B cell (primary cell): ENCODE results near the gene PTPRT. TPM values are rescaled to one million over a fixed set of nuclear protein-coding genes. Genes with fewer than 3 reads are reported as not detected.

Source experiments
- ATAC-seq: fragments of 200-7000 bp; cut with Tn5 transposase; one replicate; pipeline ENCODE4 v1.10.0; 2021; ENCODE audit warnings: low read depth, mild to moderate bottlenecking, moderate number of reproducible peaks, moderate library complexity
- CTCF ChIA-PET: fragments of 350-600 bp; sonication (Branson Sonifier 250); formaldehyde crosslinking; loops from one replicate; lab custom pipeline; 2021; ENCODE audit warnings: antibody characterized with exemption, inconsistent platforms; lab: Charles Lee
- POLR2A ChIA-PET: fragments of 350-600 bp; sonication (Branson Sonifier 250); formaldehyde crosslinking; loops from one replicate; lab custom pipeline; 2021; ENCODE audit warnings: antibody characterized with exemption; lab: Charles Lee
- DNase-seq: peaks from one replicate; pipeline ENCODE4 v3.0.0; 2013
- H2AFZ ChIP-seq: 2 replicates; pipeline ENCODE4 v1.6.1; 2012; ENCODE audit warnings: mild to moderate bottlenecking, low read depth, low read length; ENCODE audit not compliant: insufficient read depth, poor library complexity, severe bottlenecking
- H3K27ac ChIP-seq, 2 donors: 1 replicate in 1 of 2; 2 replicates in 1 of 2; pipeline ENCODE4 v1.5.1; 2012 to 2013; ENCODE audit warnings: low read length in 2 of 2, mild to moderate bottlenecking in 2 of 2, moderate library complexity in 1 of 2
- H3K27me3 ChIP-seq, 4 experiments: fragments of 200-600 bp in 1 of 4; sonication (generic) in 1 of 4; replicated peaks in 1 of 4; 1 replicate in 2 of 4; 2 replicates in 2 of 4; pipeline versions ENCODE4 v1.6.1 to v1.7.0; 2013 to 2016; ENCODE audit warnings: low read length in 3 of 4, mild to moderate bottlenecking in 2 of 4, mixed read lengths in 1 of 4, moderate library complexity in 1 of 4; ENCODE audit not compliant: insufficient read depth in 4 of 4, control insufficient read depth in 3 of 4; ENCODE audit errors: control extremely low read depth in 1 of 4
- H3K36me3 ChIP-seq, 2 experiments: replicated peaks in 1 of 2; 1 replicate in 1 of 2; 2 replicates in 1 of 2; pipeline versions ENCODE4 v1.6.1 to v1.7.1; 2013; ENCODE audit warnings: low read length in 1 of 2; ENCODE audit not compliant: insufficient read depth in 2 of 2, control insufficient read depth in 1 of 2; ENCODE audit errors: control extremely low read depth in 1 of 2, extremely low read depth in 1 of 2
- H3K4me1 ChIP-seq, 2 donors: fragments of 200-600 bp in 1 of 2; sonication (generic) in 1 of 2; 1 replicate in 1 of 2; 2 replicates in 1 of 2; pipeline versions ENCODE4 v1.5.1 to v1.6.1; 2013 to 2017; ENCODE audit warnings: low read length in 2 of 2; ENCODE audit not compliant: control insufficient read depth in 2 of 2, insufficient read depth in 2 of 2
- H3K4me2 ChIP-seq: replicated peaks from 2 replicates; pipeline ENCODE3; 2012; ENCODE audit warnings: mild to moderate bottlenecking, low read depth, low read length; ENCODE audit not compliant: poor library complexity, severe bottlenecking
- H3K4me3 ChIP-seq, 5 experiments: fragments of 200-600 bp in 1 of 5; sonication (generic) in 1 of 5; 1 replicate in 3 of 5; 2 replicates in 2 of 5; pipeline versions ENCODE4 v1.5.1 to v1.7.0; 2011 to 2016; ENCODE audit warnings: low read length in 4 of 5, mild to moderate bottlenecking in 4 of 5, low read depth in 2 of 5, control low read depth in 1 of 5, moderate library complexity in 1 of 5; ENCODE audit not compliant: insufficient read depth in 1 of 5; ENCODE audit errors: control extremely low read depth in 1 of 5, extremely low read depth in 1 of 5
- H3K79me2 ChIP-seq: fragments of 200-600 bp; sonication (generic); one replicate; pipeline ENCODE4 v1.6.0; 2016; ENCODE audit warnings: low read length; ENCODE audit not compliant: control insufficient read depth, insufficient read depth
- H3K9ac ChIP-seq: fragments of 200-600 bp; sonication (generic); 2 replicates; pipeline ENCODE4 v1.6.1; 2017; ENCODE audit warnings: mild to moderate bottlenecking, low read length, moderate library complexity
- H3K9me3 ChIP-seq, 3 donors: one replicate each; pipeline versions ENCODE4 v1.6.1 to v1.7.1; 2013; ENCODE audit warnings: low read length in 2 of 3; ENCODE audit not compliant: control insufficient read depth in 2 of 3, insufficient read depth in 1 of 3; ENCODE audit errors: control extremely low read depth in 1 of 3
- H4K20me1 ChIP-seq: 2 replicates; pipeline ENCODE4 v1.6.0; 2012; ENCODE audit warnings: mild to moderate bottlenecking, low read length; ENCODE audit not compliant: insufficient read depth, control insufficient read depth, poor library complexity, severe bottlenecking
- H3K27ac Mint-ChIP-seq: one replicate; pipeline ENCODE4 v1.8.0; 2021; ENCODE audit warnings: mixed read lengths
- H3K27me3 Mint-ChIP-seq: one replicate; pipeline ENCODE4 v1.8.0; 2021; ENCODE audit warnings: mixed read lengths
- H3K4me1 Mint-ChIP-seq: one replicate; pipeline ENCODE4 v1.8.0; 2021; ENCODE audit warnings: mixed read lengths
- H3K4me3 Mint-ChIP-seq: one replicate; pipeline ENCODE4 v1.8.0; 2021; ENCODE audit warnings: mixed read lengths
- H3K9me3 Mint-ChIP-seq: one replicate; pipeline ENCODE4 v1.8.0; 2022; ENCODE audit warnings: mixed read lengths; ENCODE audit not compliant: insufficient read depth
- CTCF ChIP-seq: fragments of 200-600 bp; IDR thresholded peaks from one replicate; pipeline ENCODE4 v1.8.0; 2022; ENCODE audit warnings: antibody characterized with exemption, mild to moderate bottlenecking
- EZH2 ChIP-seq: IDR thresholded peaks from 2 replicates; pipeline ENCODE4 v1.6.1; 2012; ENCODE audit warnings: borderline replicate concordance, low read depth, mild to moderate bottlenecking, moderate library complexity, low read length; ENCODE audit not compliant: insufficient read depth, poor library complexity, severe bottlenecking
- WGBS: methylation state at CpG from one replicate; pipeline ENCODE4 v1.1.5; 2013; ENCODE audit warnings: missing lambda C conversion rate; ENCODE audit not compliant: insufficient coverage; 5-methylcytosine and 5-hydroxymethylcytosine counted together
- intact Hi-C: fragments of 100-400 bp; cut with micrococcal nuclease; formaldehyde crosslinking; loops from one replicate; pipeline ENCODE4 v1.10.0; 2022
- polyA plus RNA-seq: library from polyadenylated mRNA; depleted of rRNA; stranded (reverse); fragments of >200 nt; gene quantifications from 2 replicates; pipeline ENCODE4 v1.2.3, GENCODE V29; 2012
- total RNA-seq, 2 donors: library from RNA; stranded (reverse); fragments of 120-200 nt in 1 of 2; gene quantifications; 1 replicate in 1 of 2; 2 replicates in 1 of 2; pipeline versions ENCODE4 v1.2.3 to v1.2.4, GENCODE V29; 2013 to 2022

The PTPRT gene
- total and polyA plus RNA-seq, 2 donors (not counting 1 experiment from before 2014, with no cell fraction given), result not detected

DNA sequence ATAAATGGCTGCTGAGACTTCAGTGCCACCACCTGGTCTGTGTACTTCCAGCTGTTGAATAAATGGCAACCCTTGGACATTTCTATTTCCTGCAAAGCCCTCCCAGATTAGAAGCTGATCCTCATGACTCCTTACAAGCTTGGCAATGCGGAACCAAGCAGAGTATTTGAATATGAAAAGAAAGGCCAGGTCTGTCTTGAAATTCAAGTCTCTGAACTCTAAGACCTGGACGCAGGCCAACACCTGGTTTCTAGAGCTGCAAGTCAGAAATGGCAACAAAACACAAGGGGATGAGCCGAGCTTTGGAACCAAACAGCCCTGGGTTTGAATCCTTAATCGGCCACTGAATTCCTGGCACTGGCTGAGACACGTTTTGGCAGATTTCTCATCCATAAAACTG is 353.4 kb downstream of the PTPRT start:
- no peaks in the 10 kb centered on the region for H3K27me3 Mint-ChIP-seq
- Histone ChIP-seq H3K4me1 (no peaks in the 10 kb centered on the region), H3K79me2 (no peaks in the 10 kb centered on the region), H2AFZ (no peak overlapping the region), H4K20me1 (no peaks in the 10 kb centered on the region), H3K27me3 (no peaks in the 10 kb centered on the region), H3K36me3 (no peaks in the 10 kb centered on the region), H3K9ac (no peak overlapping the region), H3K4me3 (no peak overlapping the region), H3K27ac (no peak overlapping the region), H3K9me3 (peaks cover 0 to 14% (median 0%) of the 10 kb centered on the region in 3 donors), H3K4me2 (no peak overlapping the region)
- ChIA-PET CTCF (no interaction called here), POLR2A (no interaction called here)
- no peak overlapping the region for H3K4me3 Mint-ChIP-seq
- H3K27ac Mint-ChIP-seq, result no peak overlapping the region
- 71% methylated on average over 4 of the region's 5 CpGs for WGBS
- no peaks in the 10 kb centered on the region for H3K9me3 Mint-ChIP-seq
- DNase-seq, result no peak
- H3K4me1 Mint-ChIP-seq, result no peaks in the 10 kb centered on the region
- intact Hi-C loops, result no loop called here
- no peak for ATAC-seq
- TF ChIP-seq CTCF, result no peak
- TF ChIP-seq EZH2, result no peak

DNA sequence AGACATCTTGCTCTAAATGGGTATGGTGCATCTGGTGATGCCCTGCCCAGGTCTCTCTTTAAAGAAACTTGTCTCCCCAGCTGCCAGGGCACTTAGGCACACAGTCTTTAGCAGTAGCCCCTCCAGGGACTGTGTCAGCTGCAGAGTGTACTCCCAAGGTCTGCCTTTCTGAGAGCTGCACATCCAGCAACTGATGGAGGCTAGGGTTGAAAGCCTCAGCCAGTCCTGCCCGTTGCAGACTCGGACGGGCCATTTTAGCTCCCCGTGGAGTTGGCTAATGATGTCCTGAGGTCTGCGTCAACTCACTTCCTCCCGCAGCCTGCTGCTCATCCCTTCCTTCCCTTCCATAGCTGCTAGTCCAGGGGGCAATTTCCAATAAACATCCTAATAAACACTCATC is 381.8 kb downstream of the PTPRT start:
- intact Hi-C loops, result no loop called here
- peaks cover 0 to 12% (median 0%) of the 10 kb centered on the region in 3 donors for H3K9me3 ChIP-seq
- no peaks in the 10 kb centered on the region for H3K27me3 Mint-ChIP-seq
- H3K4me1 ChIP-seq, result no peaks in the 10 kb centered on the region
- H3K4me3 ChIP-seq, result no peak overlapping the region
- no peak overlapping the region for H3K27ac Mint-ChIP-seq
- DNase-seq, result no peak
- H3K4me2 ChIP-seq, result no peak overlapping the region
- ChIA-PET CTCF (no interaction called here), POLR2A (no interaction called here)
- H3K4me3 Mint-ChIP-seq, result no peak overlapping the region
- TF ChIP-seq EZH2 (no peak), CTCF (no peak)
- no peaks in the 10 kb centered on the region for H3K9me3 Mint-ChIP-seq
- H3K79me2 ChIP-seq, result no peaks in the 10 kb centered on the region
- no peak overlapping the region for H2AFZ ChIP-seq
- no peaks in the 10 kb centered on the region for H3K27me3 ChIP-seq
- H3K4me1 Mint-ChIP-seq, result no peaks in the 10 kb centered on the region
- H3K36me3 ChIP-seq, result no peaks in the 10 kb centered on the region
- no peak overlapping the region for H3K27ac ChIP-seq
- 72% methylated on average over 6 of the region's 6 CpGs for WGBS
- no peak overlapping the region for H3K9ac ChIP-seq
- H4K20me1 ChIP-seq, result no peaks in the 10 kb centered on the region
- ATAC-seq, result no peak
